Measurements from ENCODE around the gene ABHD2.

The ABHD2 gene

DNA sequence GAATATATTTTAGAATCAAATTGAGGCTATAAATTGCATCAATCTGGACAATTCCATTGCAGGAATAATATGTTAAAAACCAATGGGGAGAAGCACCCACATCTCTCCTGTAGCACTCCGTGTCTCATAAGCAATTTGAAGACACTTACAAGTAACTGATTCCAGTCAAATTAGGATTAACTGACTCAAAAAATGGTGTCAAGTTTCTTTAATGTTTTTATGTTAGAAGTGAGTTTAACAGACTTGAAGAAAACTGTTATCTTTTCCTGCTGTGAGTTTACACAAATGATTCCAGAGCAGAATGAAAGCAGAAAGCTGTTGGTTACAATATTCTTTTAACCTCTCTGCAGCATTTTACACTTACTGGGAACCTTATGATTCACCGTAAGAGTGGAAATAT, 109.9 kb downstream of the ABHD2 start:
- no peak for TF ChIP-seq GATA2 (IDR thresholded peaks at IDR 0.05; ENCODE audit: low read depth, low read length)
- no peak for TF ChIP-seq GATA3 (IDR thresholded peaks at IDR 0.05; ENCODE audit: low read depth, low read length)

DNA sequence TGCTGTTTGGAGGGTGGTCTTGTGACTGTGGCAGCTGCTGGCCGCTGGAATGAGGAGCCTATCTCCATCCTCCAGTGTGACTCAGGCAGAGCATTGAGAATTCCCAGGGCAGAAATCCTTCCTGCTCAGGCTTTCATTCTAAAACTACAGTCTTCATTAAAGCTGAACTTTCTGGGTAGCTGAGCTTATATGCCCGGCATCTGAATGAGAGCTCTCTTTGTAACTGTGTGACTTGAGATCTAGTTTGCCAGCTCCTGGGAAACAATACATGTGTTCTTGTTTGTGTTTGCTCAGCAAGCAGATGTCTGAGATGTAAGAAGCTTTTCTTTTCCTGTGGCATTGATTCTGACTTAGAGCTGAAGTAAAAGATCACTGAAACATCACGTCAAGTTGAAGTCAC, 110.7 kb downstream of the ABHD2 start:
- no peak for TF ChIP-seq GATA2 (IDR thresholded peaks at IDR 0.05; ENCODE audit: low read depth, low read length)
- no peak for TF ChIP-seq GATA3 (IDR thresholded peaks at IDR 0.05; ENCODE audit: low read depth, low read length)

DNA sequence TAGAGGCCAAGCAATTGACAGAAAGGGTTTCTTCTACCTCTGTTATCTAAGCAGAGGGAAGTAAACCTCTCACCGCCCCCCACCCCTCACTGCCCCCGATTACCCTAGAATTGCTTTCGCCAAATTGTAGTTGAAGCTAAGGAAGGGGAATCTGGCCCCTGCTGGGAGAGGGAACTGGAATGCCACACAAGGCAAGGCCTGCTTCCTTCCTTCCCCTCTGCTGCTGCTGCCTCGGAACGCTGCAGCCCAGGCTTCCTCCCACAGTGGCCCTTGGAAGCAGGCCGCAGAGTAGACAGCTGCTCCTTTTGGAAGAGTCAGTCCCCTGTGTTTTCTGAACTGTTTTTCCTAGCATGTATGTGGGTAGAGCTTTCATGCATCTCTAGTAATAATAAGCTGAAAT, 111.5 kb downstream of the ABHD2 start:
- TF ChIP-seq GATA3 (IDR thresholded peaks at IDR 0.05; ENCODE audit: low read depth, low read length) (no peak), GATA2 (IDR thresholded peaks at IDR 0.05; ENCODE audit: low read depth, low read length) (no peak)

DNA sequence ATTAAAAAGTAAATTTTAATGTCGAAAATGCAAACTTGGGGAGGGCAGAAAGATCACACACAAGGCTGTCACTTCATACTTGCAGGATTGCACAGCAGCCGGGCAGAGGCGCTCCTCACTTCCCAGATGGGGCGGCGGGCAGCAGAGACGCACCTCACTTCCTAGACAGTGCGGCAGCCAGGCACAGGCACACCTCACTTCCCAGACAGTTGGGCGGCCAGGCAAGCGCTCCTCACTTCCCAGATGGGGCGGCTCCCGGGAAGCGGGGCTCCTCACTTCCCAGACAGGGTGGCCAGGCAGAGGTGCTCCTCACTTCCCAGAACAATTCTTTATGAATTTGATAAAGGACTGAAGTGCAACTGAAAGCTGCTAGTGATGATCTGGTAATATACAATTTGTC, 111.9 kb downstream of the ABHD2 start:
- TF ChIP-seq GATA2 (IDR thresholded peaks at IDR 0.05; ENCODE audit: low read depth, low read length) (no peak), GATA3 (IDR thresholded peaks at IDR 0.05; ENCODE audit: low read depth, low read length) (no peak)

DNA sequence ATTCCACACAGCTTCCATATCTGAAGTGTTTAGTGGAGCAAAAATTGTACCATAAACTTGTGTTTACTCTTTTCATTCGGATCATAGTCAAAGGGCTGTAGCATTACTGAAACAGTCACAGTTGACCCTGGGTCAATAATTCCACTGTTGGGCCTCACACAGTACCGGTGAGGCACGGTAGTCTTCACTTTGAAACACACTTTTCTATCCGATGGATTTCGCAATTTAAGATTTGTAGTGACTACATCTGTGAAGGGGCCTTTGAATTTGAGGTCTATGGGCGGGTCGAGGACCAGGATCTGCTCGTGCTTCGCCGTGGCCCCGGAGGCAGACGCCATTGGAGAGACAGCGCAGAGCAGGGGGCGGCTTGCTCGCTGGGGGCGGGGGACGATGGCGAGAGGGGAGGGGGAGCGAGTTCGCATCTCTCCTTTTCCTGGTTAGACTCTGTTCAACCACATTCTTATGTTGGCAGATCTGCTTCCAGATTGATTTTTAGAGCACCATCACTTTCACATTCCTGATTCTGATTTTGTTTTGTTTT, 113.3 kb downstream of the ABHD2 start:
- no peak for TF ChIP-seq GATA3 (IDR thresholded peaks at IDR 0.05; ENCODE audit: low read depth, low read length)
- TF ChIP-seq GATA2 (IDR thresholded peaks at IDR 0.05; ENCODE audit: low read depth, low read length) = no peak

DNA sequence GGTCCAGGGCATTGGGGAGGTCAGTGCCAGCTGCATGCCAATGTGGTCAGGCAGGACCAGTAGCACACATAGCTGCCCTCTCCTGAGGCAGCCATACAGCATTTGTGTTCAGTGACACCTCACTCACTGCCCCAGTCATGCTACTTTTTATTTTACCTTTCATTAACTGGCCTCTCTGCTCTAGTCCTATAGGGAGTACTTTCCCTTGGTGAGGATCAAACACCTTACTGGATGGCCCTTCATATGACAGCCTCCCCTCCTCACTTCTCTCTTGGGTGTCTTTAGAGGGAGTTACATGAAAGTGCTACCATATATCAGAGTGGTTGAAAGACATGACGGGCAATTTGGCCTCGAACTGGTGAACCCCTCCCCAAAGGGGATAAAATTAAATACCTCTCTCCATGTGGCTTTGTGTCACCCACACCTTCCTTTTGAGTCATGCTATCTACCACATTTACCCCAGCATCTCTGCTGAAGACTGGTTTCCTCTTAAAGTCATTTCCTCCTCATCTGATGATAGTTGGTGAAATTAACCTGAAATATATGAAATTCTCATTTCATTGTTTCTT, 115.5 kb downstream of the ABHD2 start:
- no peak for TF ChIP-seq GATA2 (IDR thresholded peaks at IDR 0.05; ENCODE audit: low read depth, low read length)
- TF ChIP-seq GATA3 (IDR thresholded peaks at IDR 0.05; ENCODE audit: low read depth, low read length) = no peak

DNA sequence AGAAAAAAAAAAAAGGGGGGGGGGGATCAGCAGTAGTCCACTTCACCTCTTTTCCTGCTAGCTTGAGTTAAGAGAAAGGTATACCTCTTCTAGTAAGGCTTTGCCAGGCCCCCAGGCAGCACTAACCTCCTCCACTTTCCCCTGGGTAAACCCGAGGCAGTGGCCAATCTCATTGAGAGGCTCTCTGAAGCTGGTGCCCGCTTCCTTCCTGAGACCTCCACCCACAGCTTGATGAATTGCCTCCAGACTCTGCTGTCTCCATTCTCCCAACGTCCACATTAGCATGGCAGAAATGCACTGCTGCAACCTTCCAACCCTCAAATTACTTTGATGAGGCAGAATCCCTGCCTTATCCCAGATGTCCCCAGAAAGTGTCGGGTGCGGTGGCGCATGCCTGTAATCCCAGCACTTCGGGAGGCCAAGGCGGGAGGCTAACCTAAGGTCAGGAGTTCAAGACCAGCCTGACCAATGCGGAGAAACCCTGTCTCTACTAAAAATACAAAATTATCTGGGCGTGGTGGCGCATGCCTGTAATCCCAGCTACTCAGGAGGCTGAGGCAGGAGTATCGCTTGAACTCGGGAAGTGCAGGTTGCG, 117.8 kb downstream of the ABHD2 start:
- TF ChIP-seq GATA2 (IDR thresholded peaks at IDR 0.05; ENCODE audit: low read depth, low read length) (no peak), GATA3 (IDR thresholded peaks at IDR 0.05; ENCODE audit: low read depth, low read length) (no peak)

DNA sequence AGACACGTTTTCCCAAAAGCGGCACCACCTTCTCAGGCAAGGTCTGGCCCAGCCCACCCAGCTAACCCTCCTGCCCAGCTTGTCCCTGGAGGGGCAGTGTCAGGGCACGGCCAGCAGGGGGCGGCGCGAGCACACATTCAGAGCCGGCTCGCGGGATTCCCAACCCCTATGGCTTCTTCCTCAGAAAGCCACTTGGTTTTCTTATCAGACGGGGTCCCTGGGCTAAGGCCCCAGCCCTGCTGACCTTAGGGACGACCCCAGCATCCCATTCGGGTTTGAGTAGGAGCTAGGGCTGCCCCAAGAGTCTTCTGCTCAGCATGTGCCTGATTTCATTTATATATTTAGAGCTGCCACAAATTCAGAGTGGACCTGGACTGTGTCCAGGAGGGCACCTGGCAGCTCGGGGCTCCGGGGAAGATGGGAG, 118.7 kb downstream of the ABHD2 start:
- TF ChIP-seq GATA2 (IDR thresholded peaks at IDR 0.05; ENCODE audit: low read depth, low read length) = no peak
- TF ChIP-seq GATA3 (IDR thresholded peaks at IDR 0.05; ENCODE audit: low read depth, low read length) = no peak

DNA sequence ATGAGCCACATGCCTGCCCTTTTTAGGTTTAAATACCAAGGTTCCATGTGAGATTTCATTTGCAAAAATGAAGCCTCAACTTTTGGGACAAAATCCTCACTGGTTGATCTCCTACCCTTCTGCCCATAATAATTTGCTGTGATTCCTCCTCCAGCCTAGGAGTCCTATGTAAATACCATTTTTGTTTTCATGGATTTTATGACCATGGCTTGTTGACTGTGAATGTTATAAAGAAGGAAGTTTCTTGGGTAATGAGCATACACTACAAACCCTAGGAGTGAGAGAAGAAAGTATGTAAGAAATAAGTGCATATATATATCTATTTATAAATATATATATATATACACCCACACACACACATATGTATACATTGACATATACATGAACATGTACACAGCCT, 120.0 kb downstream of the ABHD2 start:
- TF ChIP-seq GATA2 (IDR thresholded peaks at IDR 0.05; ENCODE audit: low read depth, low read length) = no peak
- no peak for TF ChIP-seq GATA3 (IDR thresholded peaks at IDR 0.05; ENCODE audit: low read depth, low read length)

DNA sequence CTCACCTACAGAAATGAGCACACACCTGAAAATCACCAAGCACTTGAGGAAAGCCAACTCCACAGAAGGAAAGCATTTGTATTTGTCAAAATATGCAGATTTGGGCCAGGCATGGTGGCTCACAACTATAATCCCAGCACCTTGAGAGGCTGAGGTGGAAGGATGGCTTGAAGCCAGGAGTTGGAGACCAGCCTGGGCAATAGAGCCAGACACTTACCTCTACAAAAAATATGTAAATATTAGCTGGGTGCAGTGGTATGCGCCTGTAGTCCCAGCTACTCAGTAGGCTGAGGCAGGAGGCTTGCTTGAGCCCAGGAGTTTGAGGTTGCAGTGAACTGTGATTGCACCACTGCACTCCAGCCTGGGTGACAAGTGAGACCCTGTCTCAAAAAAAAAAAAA, 120.8 kb downstream of the ABHD2 start:
- TF ChIP-seq GATA2 (IDR thresholded peaks at IDR 0.05; ENCODE audit: low read depth, low read length) (no peak), GATA3 (IDR thresholded peaks at IDR 0.05; ENCODE audit: low read depth, low read length) (no peak)

DNA sequence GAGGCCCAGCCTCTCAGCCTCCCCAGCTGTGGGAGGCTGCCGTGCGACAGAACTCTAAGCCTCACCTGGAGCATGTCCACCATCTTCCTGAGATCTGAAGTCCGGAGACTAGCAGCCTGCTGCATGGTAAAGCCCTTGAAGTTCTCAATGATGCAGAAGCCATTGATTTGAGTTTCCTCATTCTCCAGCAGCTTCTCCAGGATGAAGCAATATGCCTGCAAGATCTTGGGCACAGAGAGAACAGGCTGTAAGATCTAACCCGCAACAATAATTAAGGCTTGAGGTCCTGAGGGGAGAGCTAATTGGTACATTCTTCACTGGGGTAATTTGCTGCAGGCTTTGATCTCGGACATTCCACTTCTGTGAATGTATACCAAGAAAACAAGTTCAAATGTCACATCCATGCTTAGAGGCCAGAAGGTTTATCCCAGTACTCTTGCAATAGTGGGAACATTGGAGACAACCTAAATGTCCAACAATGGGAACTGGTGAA, 123.5 kb downstream of the ABHD2 start:
- no peak for TF ChIP-seq GATA3 (IDR thresholded peaks at IDR 0.05; ENCODE audit: low read depth, low read length)
- TF ChIP-seq GATA2 (IDR thresholded peaks at IDR 0.05; ENCODE audit: low read depth, low read length) = no peak

DNA sequence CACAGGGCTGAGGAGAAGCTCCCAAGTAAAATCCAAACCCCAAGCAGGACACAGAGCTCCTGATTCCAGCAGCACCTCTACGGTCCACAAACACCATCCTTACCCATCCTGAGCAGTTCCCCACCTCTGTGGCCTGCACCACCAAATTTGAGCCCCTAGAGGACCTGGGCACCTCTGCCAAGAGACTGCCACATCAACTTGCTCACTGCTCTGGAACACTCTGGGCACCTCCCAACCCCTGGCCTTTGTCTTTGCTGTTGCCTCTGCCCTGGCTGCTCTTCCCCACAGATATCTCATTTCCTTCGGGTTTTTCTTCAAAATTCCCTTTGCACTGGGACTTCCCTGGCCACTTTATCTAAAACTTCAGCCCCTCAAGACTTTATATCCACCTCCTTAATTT, 127.4 kb downstream of the ABHD2 start:
- TF ChIP-seq GATA2 (IDR thresholded peaks at IDR 0.05; ENCODE audit: low read depth, low read length) = no peak
- TF ChIP-seq GATA3 (IDR thresholded peaks at IDR 0.05; ENCODE audit: low read depth, low read length) = no peak

DNA sequence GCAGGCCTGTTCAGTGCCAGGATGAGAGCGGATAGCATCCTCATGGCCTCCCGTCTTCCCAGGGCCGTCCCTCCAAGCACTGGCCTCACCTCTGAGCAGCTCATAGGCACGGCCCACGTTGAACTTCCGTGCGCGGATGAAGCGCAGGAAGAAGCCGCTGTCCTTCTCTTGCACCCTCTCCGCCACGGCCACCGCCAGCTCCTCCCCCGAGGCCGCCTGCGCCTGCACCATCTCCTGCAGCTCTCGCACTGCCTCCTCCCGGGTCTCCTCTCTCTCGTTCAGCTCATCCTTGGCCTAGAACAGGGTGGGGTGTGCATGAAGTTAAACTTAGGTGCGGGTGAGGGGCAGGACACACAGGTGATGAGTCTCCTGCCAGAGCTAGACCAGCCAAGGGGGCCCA, 128.8 kb downstream of the ABHD2 start:
- no peak for TF ChIP-seq GATA2 (IDR thresholded peaks at IDR 0.05; ENCODE audit: low read depth, low read length)
- no peak for TF ChIP-seq GATA3 (IDR thresholded peaks at IDR 0.05; ENCODE audit: low read depth, low read length)

DNA sequence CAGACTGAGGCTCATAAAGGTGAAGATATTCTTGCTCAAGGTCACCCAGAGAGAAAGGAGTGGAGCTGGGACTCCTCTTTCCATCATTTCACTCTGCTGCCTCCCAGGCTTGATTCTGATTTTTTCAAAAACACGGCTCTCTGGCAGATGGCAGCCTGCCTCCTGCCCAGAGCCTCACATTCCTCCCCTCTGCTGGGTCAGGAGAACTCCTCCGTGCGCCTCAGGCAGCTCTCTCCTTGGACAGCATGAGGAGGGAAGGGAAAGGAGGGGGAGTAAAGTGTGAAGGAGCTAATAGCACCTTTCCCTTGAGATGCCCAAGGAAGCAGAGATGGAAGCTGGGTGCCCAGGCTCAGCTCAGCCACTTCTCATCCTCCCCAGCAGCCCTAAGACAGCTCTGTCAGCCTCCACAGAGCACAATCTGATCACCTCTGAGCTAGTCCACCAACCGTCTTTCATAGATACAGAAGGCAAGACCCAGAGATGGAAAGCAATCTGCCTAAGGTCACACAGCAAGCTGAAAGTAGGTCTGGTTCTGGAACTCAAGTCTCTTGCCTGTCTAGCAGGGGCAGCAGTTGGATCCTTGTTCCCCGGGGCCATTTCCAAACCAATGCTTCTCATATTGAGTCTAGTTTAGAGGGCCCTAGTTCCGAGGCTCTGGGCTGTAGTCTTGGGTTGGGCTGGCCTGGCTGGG, 129.6 kb downstream of the ABHD2 start:
- no peak for TF ChIP-seq GATA3 (IDR thresholded peaks at IDR 0.05; ENCODE audit: low read depth, low read length)
- no peak for TF ChIP-seq GATA2 (IDR thresholded peaks at IDR 0.05; ENCODE audit: low read depth, low read length)

DNA sequence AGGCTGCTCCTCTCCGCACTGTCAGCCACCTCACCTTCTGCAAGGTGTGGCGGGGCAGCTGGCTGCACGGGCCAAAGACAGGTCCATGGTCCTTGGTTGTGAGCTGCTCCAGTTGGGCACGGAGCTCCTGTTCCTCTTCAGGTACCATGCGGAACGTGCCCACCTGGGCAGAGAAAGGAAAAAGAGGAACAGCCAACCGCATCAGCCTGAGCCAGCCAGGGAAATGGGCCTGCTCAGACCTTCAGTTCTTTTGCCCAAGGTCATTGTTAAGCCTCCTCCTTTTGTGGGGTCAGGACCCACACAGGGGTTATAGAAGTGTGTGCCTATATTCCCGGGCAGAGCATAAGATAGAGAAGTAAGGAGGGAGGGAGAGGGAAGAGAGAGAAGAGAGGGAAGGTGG, 130.3 kb downstream of the ABHD2 start:
- no peak for TF ChIP-seq GATA2 (IDR thresholded peaks at IDR 0.05; ENCODE audit: low read depth, low read length)
